Measurements from ENCODE around the gene MLC1. TPM values are rescaled to one million over a fixed set of nuclear protein-coding genes. Genes with fewer than 3 reads are reported as not detected.

Gene MLC1
- total and polyA plus RNA-seq, 2 of the 4 experiments (the other 2 are of a cell fraction): 0.10 TPM; not detected in 1

GRCh38 chr22:50019316-50019715 lies 65.9 kb downstream of the MLC1 start:
- Histone ChIP-seq H3K79me1 (ENCODE audit: low read depth in 1 of 2, low read length in 2 of 2) (no peaks in the 10 kb centered on the region), H2BK120ac (ENCODE audit: low read depth, low read length) (no peak overlapping the region), H3K4ac (ENCODE audit: low read depth, low read length) (no peak overlapping the region), H3K23ac (ENCODE audit: low read depth, low read length) (no peak overlapping the region), H4K91ac (ENCODE audit: insufficient read depth, low read depth, low read length) (no peak overlapping the region), H3K9ac (ENCODE audit: low read depth, low read length) (no peak overlapping the region), H3K4me1 (ENCODE audit: control insufficient read depth, insufficient read depth, low read length) (peaks cover 6% of the 10 kb centered on the region; the same call in 1 of the 2 replicates), H2BK15ac (ENCODE audit: low read depth, low read length) (no peak overlapping the region), H4K5ac (ENCODE audit: low read depth, low read length) (no peak overlapping the region), H3K36me3 (ENCODE audit: control insufficient read depth, insufficient read depth, low read length) (no peaks in the 10 kb centered on the region), H3K9me1 (ENCODE audit: insufficient read depth, low read length) (0 out of 2 replicates have a peak, but pooled peaks cover 5% of the 10 kb centered on the region), H2BK20ac (ENCODE audit: low read depth, low read length) (no peak overlapping the region), H3K4me3 (ENCODE audit: insufficient read depth, low read depth, low read length) (no peak overlapping the region), H2AK9ac (replicated peaks; ENCODE audit: low read depth, low read length, poor library complexity) (no peak overlapping the region), H2AK5ac (ENCODE audit: low read depth, low read length) (no peak overlapping the region), H3K27ac (ENCODE audit: insufficient read depth, low read length) (no peak overlapping the region), H3K56ac (ENCODE audit: extremely low read depth, insufficient read depth, low read length) (no peak overlapping the region), H3K9me3 (ENCODE audit: control insufficient read depth, insufficient read depth, low read length) (peaks cover 4% of the 10 kb centered on the region; the same call in 1 of the 2 replicates), H4K20me1 (ENCODE audit: insufficient read depth, low read length) (no peaks in the 10 kb centered on the region), H2BK5ac (ENCODE audit: low read depth, low read length, poor library complexity, severe bottlenecking) (no peak overlapping the region), H3K27me3 (ENCODE audit: control insufficient read depth, insufficient read depth, low read length) (peaks cover 46% of the 10 kb centered on the region), H3K18ac (ENCODE audit: low read depth, low read length) (no peak overlapping the region), H3K14ac (replicated peaks; ENCODE audit: low read depth, low read length) (no peak overlapping the region), H3K4me2 (ENCODE audit: low read depth, low read length) (no peak overlapping the region), H4K8ac (ENCODE audit: low read depth in 2 of 2, low read length in 2 of 2) (no peak overlapping the region), H2AFZ (replicated peaks; ENCODE audit: low read length, poor library complexity) (peak overlapping the region; percentile 32)
- ATAC-seq (ENCODE audit: low read depth) (no peak), DNase-seq (no peak)
- WGBS, 2 experiments (ENCODE audit: extremely low coverage in 2 of 2, insufficient read length in 1 of 2): no CpG with 5 or more reads among the region's 3 CpGs
- CTCF ChIA-PET: interaction anchor here (1.1 kb wide), 1 partner anchor 11 kb away, joined by 4 read pairs; no protein-coding TSS in a partner anchor
- TF ChIP-seq BHLHE40 (IDR thresholded peaks at IDR 0.05; ENCODE audit: low read depth, low read length) (no peak), ELK1 (IDR thresholded peaks at IDR 0.05; ENCODE audit: borderline replicate concordance, low read depth, low read length) (no peak), MXI1 (IDR thresholded peaks at IDR 0.05; ENCODE audit: borderline replicate concordance, low read depth, low read length) (no peak), CEBPB (IDR thresholded peaks at IDR 0.05; ENCODE audit: low read depth, low read length) (no peak), FOS (IDR thresholded peaks at IDR 0.05; ENCODE audit: low read depth, low read length) (no peak), SMC3 (IDR thresholded peaks at IDR 0.05; ENCODE audit: low read depth, low read length) (no peak)
- TF ChIP-seq, protein P1, sequence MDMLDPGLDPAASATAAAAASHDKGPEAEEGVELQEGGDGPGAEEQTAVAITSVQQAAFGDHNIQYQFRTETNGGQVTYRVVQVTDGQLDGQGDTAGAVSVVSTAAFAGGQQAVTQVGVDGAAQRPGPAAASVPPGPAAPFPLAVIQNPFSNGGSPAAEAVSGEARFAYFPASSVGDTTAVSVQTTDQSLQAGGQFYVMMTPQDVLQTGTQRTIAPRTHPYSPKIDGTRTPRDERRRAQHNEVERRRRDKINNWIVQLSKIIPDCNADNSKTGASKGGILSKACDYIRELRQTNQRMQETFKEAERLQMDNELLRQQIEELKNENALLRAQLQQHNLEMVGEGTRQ (IDR thresholded peaks at IDR 0.05; ENCODE audit: low read depth, low read length): no peak
- no TSS peak for BruUV-seq (replicated peaks)
- dilution Hi-C loops (cut with HindIII; ENCODE audit: low sequenced_read_pairs, unreplicated experiment): no loop called here
- intact Hi-C loops (cut with micrococcal nuclease): no loop called here
- POLR2A ChIA-PET (ENCODE audit: unreplicated experiment): no interaction called here
- in situ Hi-C loops (cut with MboI; ENCODE audit: low sequenced_read_pairs): no loop called here
